ENCODE data around the gene PRPH. TPM values are rescaled to one million over a fixed set of nuclear protein-coding genes. Genes with fewer than 3 reads are reported as not detected.

Gene PRPH
- total and polyA plus RNA-seq, 9 of the 15 experiments (the other 6 are each of a cell fraction or from before 2014, with no cell fraction given): 0.27 to 1.9 (median 1.3) TPM; not detected in 1

GRCh38 chr12:49294086-49294803 is 702 bp upstream of the PRPH start:
- Histone ChIP-seq H3K4me1 (replicated peaks in 1 of 2; ENCODE audit: control insufficient read depth in 2 of 2, insufficient read depth in 2 of 2, low read length in 2 of 2) (peaks cover 9 to 54% of the 10 kb centered on the region in 2 experiments; a peak in 4 of 5 replicates), H3K4me2 (ENCODE audit: insufficient read depth, low read length) (no peak overlapping the region), H2AFZ (ENCODE audit: low read depth, low read length) (no peak overlapping the region), H3K9me1 (ENCODE audit: control insufficient read depth, insufficient read depth, low read length) (peaks cover 10% of the 10 kb centered on the region), H3K4me3 (no peak overlapping the region), H4K20me1 (replicated peaks; ENCODE audit: control insufficient read depth, insufficient read depth, low read length) (no peaks in the 10 kb centered on the region), H3K79me2 (ENCODE audit: control insufficient read depth, insufficient read depth, low read length) (no peaks in the 10 kb centered on the region), H3K36me3 (ENCODE audit: control insufficient read depth, insufficient read depth, low read length) (no peaks in the 10 kb centered on the region), H3K9ac (ENCODE audit: insufficient read depth in 1 of 2, low read depth in 2 of 2, low read length in 2 of 2) (no peak overlapping the region), H3K27ac (ENCODE audit: extremely low read depth, low read depth, low read length) (no peak overlapping the region), H3K27me3 (ENCODE audit: control insufficient read depth in 2 of 2, insufficient read depth in 2 of 2, low read length in 2 of 2) (no peaks in the 10 kb centered on the region), H3K9me3 (replicated peaks; ENCODE audit: control insufficient read depth, insufficient read depth, low read depth, low read length) (no peaks in the 10 kb centered on the region)
- intact Hi-C loops (cut with micrococcal nuclease): no loop called here
- ChIA-PET CTCF (ENCODE audit: low intra/inter-chr PET ratio) (no interaction called here), POLR2A (interaction anchor here (0.5 to 2.8 kb wide), 15 partner anchors 10 to 261 kb away, joined by 3 to 20 read pairs (median 3); partner anchors contain the start of gene TROAP)
- DNase-seq (ENCODE audit: extremely low read depth in 1 of 4, low spot score in 3 of 4): no peak
- BruUV-seq (replicated peaks): no TSS peak
- 28% methylated on average over 4 of the region's 8 CpGs for WGBS (ENCODE audit: insufficient coverage, low coverage, missing lambda C conversion rate)
- no peak for FAIRE-seq
- ATAC-seq: no peak
- in situ Hi-C loops (cut with MboI): no loop called here
- TF ChIP-seq ZNF586 (CRISPR knock-in tag; conservative IDR thresholded peaks at IDR 0.05): no peak
- no peak for TF ChIP-seq ID3 (CRISPR knock-in tag; IDR thresholded peaks at IDR 0.05)
- no peak for TF ChIP-seq ID3 (tag; IDR thresholded peaks at IDR 0.05)
- TF ChIP-seq NELFE (IDR thresholded peaks at IDR 0.05; ENCODE audit: insufficient read depth, insufficient read length): no peak
- no peak for TF ChIP-seq HCFC1 (IDR thresholded peaks at IDR 0.05; ENCODE audit: low read depth, low read length)
- no peak for TF ChIP-seq NR2C2 (CRISPR knock-in tag; IDR thresholded peaks at IDR 0.05)
- no peak for TF ChIP-seq NR2C2 (tag; IDR thresholded peaks at IDR 0.05)
- TF ChIP-seq ZBTB8A (IDR thresholded peaks at IDR 0.05; ENCODE audit: partially characterized antibody): no peak
- no peak for TF ChIP-seq ZNF592 (IDR thresholded peaks at IDR 0.05)
- TF ChIP-seq EZH2 (IDR thresholded peaks at IDR 0.05; ENCODE audit: borderline replicate concordance, low read depth, low read length): no peak
- no peak for TF ChIP-seq NFYB (IDR thresholded peaks at IDR 0.05; ENCODE audit: extremely low read depth, insufficient read length)
- TF ChIP-seq ZMIZ1 (IDR thresholded peaks at IDR 0.05; ENCODE audit: low read depth in 2 of 2, low read length in 2 of 2): no peak
- TF ChIP-seq PCBP1 (IDR thresholded peaks at IDR 0.05; ENCODE audit: low read depth, low read length, poor library complexity, severe bottlenecking): no peak

Measured in K562 (cell line).